ENCODE measurements around the gene PLXND1. TPM values are rescaled to one million over a fixed set of nuclear protein-coding genes. Genes with fewer than 3 reads are reported as not detected.

Gene PLXND1
- 10 to 100 TPM; 15.8 to 18.7 TPM for polyA plus RNA-seq

- Histone ChIP-seq H3K27me3 (ENCODE audit: control insufficient read depth in 1 of 2, insufficient read depth in 2 of 2, low read length in 2 of 2) (peaks cover 0 to 2% of the 10 kb centered on the region in 2 donors), H3K36me3 (ENCODE audit: control insufficient read depth in 2 of 2, insufficient read depth in 2 of 2, low read length in 1 of 2) (no peaks in the 10 kb centered on the region), H3K9me3 (ENCODE audit: control insufficient read depth in 2 of 2, insufficient read depth in 1 of 2, low read depth in 1 of 2, low read length in 1 of 2) (no peaks in the 10 kb centered on the region), H3K4me3 (ENCODE audit: low read depth in 1 of 2, low read length in 2 of 2) (peak within 1 kb of the TSS; percentile 62 to 68), H3K4me1 (ENCODE audit: control insufficient read depth in 2 of 2, insufficient read depth in 2 of 2, low read length in 1 of 2) (peaks cover 7 to 16% of the 10 kb centered on the region in 2 donors), H3K27ac (ENCODE audit: low read depth in 2 of 2, low read length in 1 of 2) (peak within 1 kb of the TSS; percentile 74 to 75)
- WGBS, 2 donors, result 1 to 5% methylated on average over 27 to 96 of the region's 96 CpGs
Observed at GRCh38 chr3:129606636-129607390, at the start of gene PLXND1. Gene PLXND1, minus strand, starts transcription at chr3:129606676. Its CDS starts 37 bp downstream, at chr3:129606639.

GRCh38 chr3:129655291-129655700, 48.8 kb upstream of the PLXND1 start:
- Histone ChIP-seq H3K4me3 (ENCODE audit: low read depth in 1 of 2, low read length in 2 of 2) (no peak overlapping the region), H3K36me3 (ENCODE audit: control insufficient read depth in 2 of 2, insufficient read depth in 2 of 2, low read length in 1 of 2) (peaks cover 0 to 6% of the 10 kb centered on the region in 2 donors), H3K4me1 (ENCODE audit: control insufficient read depth in 2 of 2, insufficient read depth in 2 of 2, low read length in 1 of 2) (no peaks in the 10 kb centered on the region), H3K27me3 (ENCODE audit: control insufficient read depth in 1 of 2, insufficient read depth in 2 of 2, low read length in 2 of 2) (no peaks in the 10 kb centered on the region), H3K9me3 (ENCODE audit: control insufficient read depth in 2 of 2, insufficient read depth in 1 of 2, low read depth in 1 of 2, low read length in 1 of 2) (no peaks in the 10 kb centered on the region), H3K27ac (ENCODE audit: low read depth in 2 of 2, low read length in 1 of 2) (no peak overlapping the region)
- WGBS, 2 donors, result 81 to 90% methylated on average over 4 of the region's 4 CpGs

GRCh38 chr3:129654131-129654530, 47.7 kb upstream of the PLXND1 start:
- WGBS, 2 donors, result 84 to 97% methylated on average over 1 of the region's 1 CpG
- Histone ChIP-seq H3K36me3 (ENCODE audit: control insufficient read depth in 2 of 2, insufficient read depth in 2 of 2, low read length in 1 of 2) (peaks cover 0 to 6% of the 10 kb centered on the region in 2 donors), H3K4me3 (ENCODE audit: low read depth in 1 of 2, low read length in 2 of 2) (no peak overlapping the region), H3K27me3 (ENCODE audit: control insufficient read depth in 1 of 2, insufficient read depth in 2 of 2, low read length in 2 of 2) (no peaks in the 10 kb centered on the region), H3K27ac (ENCODE audit: low read depth in 2 of 2, low read length in 1 of 2) (no peak overlapping the region), H3K4me1 (ENCODE audit: control insufficient read depth in 2 of 2, insufficient read depth in 2 of 2, low read length in 1 of 2) (no peaks in the 10 kb centered on the region), H3K9me3 (ENCODE audit: control insufficient read depth in 2 of 2, insufficient read depth in 1 of 2, low read depth in 1 of 2, low read length in 1 of 2) (no peaks in the 10 kb centered on the region)

- H3K4me3 ChIP-seq (ENCODE audit: low read depth in 1 of 2, low read length in 2 of 2), result no peak overlapping the region
- WGBS, 2 donors, result 86 to 87% methylated on average over 1 of the region's 1 CpG
- peaks cover 0 to 6% of the 10 kb centered on the region in 2 donors for H3K36me3 ChIP-seq (ENCODE audit: control insufficient read depth in 2 of 2, insufficient read depth in 2 of 2, low read length in 1 of 2)
- H3K27me3 ChIP-seq (ENCODE audit: control insufficient read depth in 1 of 2, insufficient read depth in 2 of 2, low read length in 2 of 2), result no peaks in the 10 kb centered on the region
- no peaks in the 10 kb centered on the region for H3K9me3 ChIP-seq (ENCODE audit: control insufficient read depth in 2 of 2, insufficient read depth in 1 of 2, low read depth in 1 of 2, low read length in 1 of 2)
- H3K27ac ChIP-seq (ENCODE audit: low read depth in 2 of 2, low read length in 1 of 2), result no peak overlapping the region
- no peaks in the 10 kb centered on the region for H3K4me1 ChIP-seq (ENCODE audit: control insufficient read depth in 2 of 2, insufficient read depth in 2 of 2, low read length in 1 of 2)
Observed at GRCh38 chr3:129653019-129653418, 46.5 kb upstream of the PLXND1 start.

GRCh38 chr3:129651435-129652202, 45.1 kb upstream of the PLXND1 start:
- Histone ChIP-seq H3K4me3 (ENCODE audit: low read depth in 1 of 2, low read length in 2 of 2) (no peak overlapping the region), H3K27ac (ENCODE audit: low read depth in 2 of 2, low read length in 1 of 2) (no peak overlapping the region), H3K36me3 (ENCODE audit: control insufficient read depth in 2 of 2, insufficient read depth in 2 of 2, low read length in 1 of 2) (peaks cover 0 to 6% of the 10 kb centered on the region in 2 donors), H3K4me1 (ENCODE audit: control insufficient read depth in 2 of 2, insufficient read depth in 2 of 2, low read length in 1 of 2) (no peaks in the 10 kb centered on the region), H3K9me3 (ENCODE audit: control insufficient read depth in 2 of 2, insufficient read depth in 1 of 2, low read depth in 1 of 2, low read length in 1 of 2) (no peaks in the 10 kb centered on the region), H3K27me3 (ENCODE audit: control insufficient read depth in 1 of 2, insufficient read depth in 2 of 2, low read length in 2 of 2) (no peaks in the 10 kb centered on the region)
- 60 to 74% methylated on average over 8 of the region's 8 CpGs for WGBS, 2 donors

GRCh38 chr3:129650256-129650872, 43.9 kb upstream of the PLXND1 start:
- H3K4me3 ChIP-seq (ENCODE audit: low read depth in 1 of 2, low read length in 2 of 2), result no peak overlapping the region
- H3K36me3 ChIP-seq (ENCODE audit: control insufficient read depth in 2 of 2, insufficient read depth in 2 of 2, low read length in 1 of 2), result peaks cover 0 to 6% of the 10 kb centered on the region in 2 donors
- no peaks in the 10 kb centered on the region for H3K27me3 ChIP-seq (ENCODE audit: control insufficient read depth in 1 of 2, insufficient read depth in 2 of 2, low read length in 2 of 2)
- H3K9me3 ChIP-seq (ENCODE audit: control insufficient read depth in 2 of 2, insufficient read depth in 1 of 2, low read depth in 1 of 2, low read length in 1 of 2), result no peaks in the 10 kb centered on the region
- H3K4me1 ChIP-seq (ENCODE audit: control insufficient read depth in 2 of 2, insufficient read depth in 2 of 2, low read length in 1 of 2), result no peaks in the 10 kb centered on the region
- H3K27ac ChIP-seq (ENCODE audit: low read depth in 2 of 2, low read length in 1 of 2), result no peak overlapping the region
- WGBS, 2 donors, result 27 to 30% methylated on average over 7 of the region's 7 CpGs

- 87 to 88% methylated on average over 3 of the region's 3 CpGs for WGBS, 2 donors
- Histone ChIP-seq H3K4me1 (ENCODE audit: control insufficient read depth in 2 of 2, insufficient read depth in 2 of 2, low read length in 1 of 2) (no peaks in the 10 kb centered on the region), H3K27me3 (ENCODE audit: control insufficient read depth in 1 of 2, insufficient read depth in 2 of 2, low read length in 2 of 2) (no peaks in the 10 kb centered on the region), H3K9me3 (ENCODE audit: control insufficient read depth in 2 of 2, insufficient read depth in 1 of 2, low read depth in 1 of 2, low read length in 1 of 2) (no peaks in the 10 kb centered on the region), H3K36me3 (ENCODE audit: control insufficient read depth in 2 of 2, insufficient read depth in 2 of 2, low read length in 1 of 2) (peaks cover 0 to 6% of the 10 kb centered on the region in 2 donors), H3K4me3 (ENCODE audit: low read depth in 1 of 2, low read length in 2 of 2) (no peak overlapping the region), H3K27ac (ENCODE audit: low read depth in 2 of 2, low read length in 1 of 2) (no peak overlapping the region)
Observed at GRCh38 chr3:129648391-129648790, 41.9 kb upstream of the PLXND1 start.

- no peaks in the 10 kb centered on the region for H3K36me3 ChIP-seq (ENCODE audit: control insufficient read depth in 2 of 2, insufficient read depth in 2 of 2, low read length in 1 of 2)
- no peak overlapping the region for H3K4me3 ChIP-seq (ENCODE audit: low read depth in 1 of 2, low read length in 2 of 2)
- no peaks in the 10 kb centered on the region for H3K9me3 ChIP-seq (ENCODE audit: control insufficient read depth in 2 of 2, insufficient read depth in 1 of 2, low read depth in 1 of 2, low read length in 1 of 2)
- H3K27ac ChIP-seq (ENCODE audit: low read depth in 2 of 2, low read length in 1 of 2), result no peak overlapping the region
- no peaks in the 10 kb centered on the region for H3K27me3 ChIP-seq (ENCODE audit: control insufficient read depth in 1 of 2, insufficient read depth in 2 of 2, low read length in 2 of 2)
- WGBS, 2 donors, result 68 to 74% methylated on average over 5 of the region's 5 CpGs
- no peaks in the 10 kb centered on the region for H3K4me1 ChIP-seq (ENCODE audit: control insufficient read depth in 2 of 2, insufficient read depth in 2 of 2, low read length in 1 of 2)
Observed at GRCh38 chr3:129645286-129645685, 38.8 kb upstream of the PLXND1 start.

- no peaks in the 10 kb centered on the region for H3K36me3 ChIP-seq (ENCODE audit: control insufficient read depth in 2 of 2, insufficient read depth in 2 of 2, low read length in 1 of 2)
- H3K4me1 ChIP-seq (ENCODE audit: control insufficient read depth in 2 of 2, insufficient read depth in 2 of 2, low read length in 1 of 2), result no peaks in the 10 kb centered on the region
- H3K9me3 ChIP-seq (ENCODE audit: control insufficient read depth in 2 of 2, insufficient read depth in 1 of 2, low read depth in 1 of 2, low read length in 1 of 2), result no peaks in the 10 kb centered on the region
- H3K27me3 ChIP-seq (ENCODE audit: control insufficient read depth in 1 of 2, insufficient read depth in 2 of 2, low read length in 2 of 2), result no peaks in the 10 kb centered on the region
- 84 to 94% methylated on average over 3 of the region's 3 CpGs for WGBS, 2 donors
- no peak overlapping the region for H3K27ac ChIP-seq (ENCODE audit: low read depth in 2 of 2, low read length in 1 of 2)
- H3K4me3 ChIP-seq (ENCODE audit: low read depth in 1 of 2, low read length in 2 of 2), result no peak overlapping the region
Observed at GRCh38 chr3:129644836-129645235, 38.4 kb upstream of the PLXND1 start.

All from esophagus (tissue), 2 donors.